PC-3 (cell line): ENCODE data around the gene EMC1. TPM values are rescaled to one million over a fixed set of nuclear protein-coding genes. Genes with fewer than 3 reads are reported as not detected.

Experiments used
- ATAC-seq: fragments of 200-7000 bp; cut with Tn5 transposase; 2 replicates; pipeline ENCODE4 v1.9.1; 2020; ENCODE audit warnings: mild to moderate bottlenecking, moderate library complexity
- BruUV-seq: library from RNA; stranded (reverse); fragments of 400-500 nt; replicated peaks from 2 replicates; lab custom pipeline; 2021; lab: Mats Ljungman, UMichigan
- CTCF ChIA-PET: fragments of 300-600 bp; sonication (Branson Sonifier 250); formaldehyde crosslinking; loops from one replicate; lab custom pipeline; 2022; ENCODE audit warnings: antibody characterized with exemption; lab: Charles Lee
- POLR2A ChIA-PET: fragments of 300-600 bp; sonication (Branson Sonifier 250); formaldehyde crosslinking; loops from one replicate; lab custom pipeline; 2022; ENCODE audit warnings: antibody characterized with exemption; ENCODE audit not compliant: unreplicated experiment; lab: Charles Lee
- DNase-seq: peaks from one replicate; pipeline ENCODE4 v3.0.0-alpha.2; 2015
- H2AFZ ChIP-seq: fragments of 300-600 bp; sonication (generic); 2 replicates; pipeline ENCODE4 v1.6.0; 2016; ENCODE audit warnings: antibody characterized with exemption, low read length
- H3F3A ChIP-seq: fragments of 300-600 bp; sonication (generic); one replicate; pipeline ENCODE4 v1.6.0; 2017; ENCODE audit warnings: antibody characterized with exemption, low read length, control low read depth, mild to moderate bottlenecking; ENCODE audit not compliant: unreplicated experiment
- H3K27ac ChIP-seq: fragments of 300-600 bp; sonication (generic); 2 replicates; pipeline ENCODE4 v1.5.1; 2016; ENCODE audit warnings: mild to moderate bottlenecking, low read length
- H3K27me3 ChIP-seq: fragments of 300-600 bp; sonication (generic); 2 replicates; pipeline ENCODE4 v1.6.1; 2016; ENCODE audit warnings: low read length, mixed read lengths
- H3K36me3 ChIP-seq: fragments of 300-600 bp; sonication (generic); 2 replicates; pipeline ENCODE4 v1.6.1; 2016; ENCODE audit warnings: low read depth, mixed run types, low read length, mixed read lengths
- H3K4me1 ChIP-seq: fragments of 300-600 bp; sonication (generic); 2 replicates; pipeline ENCODE4 v1.5.1; 2016; ENCODE audit warnings: low read length; ENCODE audit not compliant: insufficient read depth
- H3K4me2 ChIP-seq: fragments of 300-600 bp; sonication (generic); 2 replicates; pipeline ENCODE4 v1.6.0; 2016; ENCODE audit warnings: low read length
- H3K4me3 ChIP-seq: fragments of 300-600 bp; sonication (generic); 2 replicates; pipeline ENCODE4 v1.5.1; 2016; ENCODE audit warnings: mild to moderate bottlenecking, low read length, mixed read lengths
- H3K79me2 ChIP-seq: fragments of 300-600 bp; sonication (generic); 2 replicates; pipeline ENCODE4 v1.6.1; 2017; ENCODE audit warnings: low read length, mixed read lengths
- H3K9ac ChIP-seq: fragments of 300-600 bp; sonication (generic); 2 replicates; pipeline ENCODE4 v1.6.0; 2016; ENCODE audit warnings: mild to moderate bottlenecking, low read length
- H3K9me2 ChIP-seq: fragments of 300-600 bp; sonication (generic); replicated peaks from 2 replicates; pipeline ENCODE4 v1.6.1; 2016; ENCODE audit warnings: mixed run types, low read length, mixed read lengths
- H3K9me3 ChIP-seq: fragments of 300-600 bp; sonication (generic); 2 replicates; pipeline ENCODE4 v1.6.1; 2016; ENCODE audit warnings: low read length, mixed read lengths
- H4K20me1 ChIP-seq: fragments of 300-600 bp; sonication (generic); 2 replicates; pipeline ENCODE4 v1.6.1; 2016; ENCODE audit warnings: low read length, mixed read lengths
- EZH2 ChIP-seq: fragments of 300-600 bp; sonication (generic); IDR thresholded peaks from one replicate; pipeline ENCODE4 v1.6.1; 2017; ENCODE audit warnings: antibody characterized with exemption, mild to moderate bottlenecking, low read length; ENCODE audit not compliant: unreplicated experiment
- EZH2phosphoT487 ChIP-seq: fragments of 300-600 bp; sonication (generic); IDR thresholded peaks from 2 replicates; pipeline ENCODE4 v1.6.1; 2018; ENCODE audit warnings: mild to moderate bottlenecking, antibody characterized with exemption, low read length, borderline replicate concordance
- intact Hi-C: fragments of 100-400 bp; cut with micrococcal nuclease; formaldehyde crosslinking; loops from 2 replicates; pipeline ENCODE4 v1.9.0; 2023
- total RNA-seq: library from RNA; depleted of rRNA; stranded (reverse); fragments of >200 nt; gene quantifications from 2 replicates; pipeline ENCODE4 v1.2.3, GENCODE V29; 2014
- TF ChIP-seq, protein P1 (sequence below): fragments of 300-600 bp; sonication (generic); conservative IDR thresholded peaks from 2 replicates; pipeline ENCODE4 v1.5.1; 2017; ENCODE audit warnings: antibody characterized with exemption, low read depth, mild to moderate bottlenecking, low read length

The EMC1 gene
- total RNA-seq, 1 experiment from 2014 or later = 60.9 TPM

DNA sequence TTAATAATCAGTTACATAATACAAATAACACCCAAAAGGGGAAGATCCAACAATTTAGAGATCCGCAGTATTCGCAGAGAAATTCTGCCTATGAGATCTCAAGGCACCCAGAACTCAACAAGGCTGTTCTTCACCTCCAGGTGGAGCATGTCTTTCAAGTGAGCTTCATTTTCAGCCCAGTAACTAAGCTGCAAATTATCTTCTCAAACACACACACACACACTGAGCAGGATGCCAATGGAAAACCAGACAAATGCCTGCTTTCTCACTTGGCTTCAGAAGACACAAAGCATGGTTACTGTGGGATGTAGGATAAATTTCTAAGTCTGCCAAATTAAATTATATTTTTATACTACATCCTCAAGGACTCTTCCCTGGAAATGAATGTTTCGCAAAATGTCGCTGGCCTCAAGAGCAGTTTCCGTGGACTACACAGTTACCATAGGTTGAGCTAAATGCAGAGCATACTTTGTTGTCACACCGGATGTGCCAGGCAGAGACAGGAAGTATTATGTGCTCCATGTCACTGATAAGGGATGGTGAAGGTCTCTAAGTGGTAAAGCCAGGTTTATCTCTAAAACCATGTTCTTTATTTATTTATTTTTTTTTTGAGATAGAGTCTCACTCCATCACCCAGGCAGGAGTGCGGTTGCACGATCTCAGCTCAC, 71.6 kb downstream of the EMC1 start:
- H3K27me3 ChIP-seq = no peaks in the 10 kb centered on the region
- TF ChIP-seq, protein P1, sequence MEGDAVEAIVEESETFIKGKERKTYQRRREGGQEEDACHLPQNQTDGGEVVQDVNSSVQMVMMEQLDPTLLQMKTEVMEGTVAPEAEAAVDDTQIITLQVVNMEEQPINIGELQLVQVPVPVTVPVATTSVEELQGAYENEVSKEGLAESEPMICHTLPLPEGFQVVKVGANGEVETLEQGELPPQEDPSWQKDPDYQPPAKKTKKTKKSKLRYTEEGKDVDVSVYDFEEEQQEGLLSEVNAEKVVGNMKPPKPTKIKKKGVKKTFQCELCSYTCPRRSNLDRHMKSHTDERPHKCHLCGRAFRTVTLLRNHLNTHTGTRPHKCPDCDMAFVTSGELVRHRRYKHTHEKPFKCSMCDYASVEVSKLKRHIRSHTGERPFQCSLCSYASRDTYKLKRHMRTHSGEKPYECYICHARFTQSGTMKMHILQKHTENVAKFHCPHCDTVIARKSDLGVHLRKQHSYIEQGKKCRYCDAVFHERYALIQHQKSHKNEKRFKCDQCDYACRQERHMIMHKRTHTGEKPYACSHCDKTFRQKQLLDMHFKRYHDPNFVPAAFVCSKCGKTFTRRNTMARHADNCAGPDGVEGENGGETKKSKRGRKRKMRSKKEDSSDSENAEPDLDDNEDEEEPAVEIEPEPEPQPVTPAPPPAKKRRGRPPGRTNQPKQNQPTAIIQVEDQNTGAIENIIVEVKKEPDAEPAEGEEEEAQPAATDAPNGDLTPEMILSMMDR = peak; percentile 57
- no peak for TF ChIP-seq EZH2
- H4K20me1 ChIP-seq = no peaks in the 10 kb centered on the region
- POLR2A ChIA-PET = no interaction called here
- H3K27ac ChIP-seq = no peak overlapping the region
- no peaks in the 10 kb centered on the region for H3F3A ChIP-seq
- no peaks in the 10 kb centered on the region for H3K9me2 ChIP-seq
- no peaks in the 10 kb centered on the region for H3K4me1 ChIP-seq
- CTCF ChIA-PET = interaction anchor here (0.5 to 1.0 kb wide), 8 partner anchors 16 to 1933 kb away, joined by 3 to 7 read pairs (median 4); no protein-coding TSS in a partner anchor
- no peaks in the 10 kb centered on the region for H3K79me2 ChIP-seq
- intact Hi-C loops = loop anchor here (1.0 kb wide), 1 partner anchor 62 kb away; no protein-coding TSS in a partner anchor
- no peak overlapping the region for H2AFZ ChIP-seq
- no peaks in the 10 kb centered on the region for H3K9me3 ChIP-seq
- no TSS peak for BruUV-seq
- ATAC-seq = peak; percentile 68
- peaks cover 52% of the 10 kb centered on the region for H3K36me3 ChIP-seq
- DNase-seq = peak; percentile 39
- H3K4me3 ChIP-seq = no peak overlapping the region
- no peak overlapping the region for H3K9ac ChIP-seq
- H3K4me2 ChIP-seq = no peak overlapping the region

DNA sequence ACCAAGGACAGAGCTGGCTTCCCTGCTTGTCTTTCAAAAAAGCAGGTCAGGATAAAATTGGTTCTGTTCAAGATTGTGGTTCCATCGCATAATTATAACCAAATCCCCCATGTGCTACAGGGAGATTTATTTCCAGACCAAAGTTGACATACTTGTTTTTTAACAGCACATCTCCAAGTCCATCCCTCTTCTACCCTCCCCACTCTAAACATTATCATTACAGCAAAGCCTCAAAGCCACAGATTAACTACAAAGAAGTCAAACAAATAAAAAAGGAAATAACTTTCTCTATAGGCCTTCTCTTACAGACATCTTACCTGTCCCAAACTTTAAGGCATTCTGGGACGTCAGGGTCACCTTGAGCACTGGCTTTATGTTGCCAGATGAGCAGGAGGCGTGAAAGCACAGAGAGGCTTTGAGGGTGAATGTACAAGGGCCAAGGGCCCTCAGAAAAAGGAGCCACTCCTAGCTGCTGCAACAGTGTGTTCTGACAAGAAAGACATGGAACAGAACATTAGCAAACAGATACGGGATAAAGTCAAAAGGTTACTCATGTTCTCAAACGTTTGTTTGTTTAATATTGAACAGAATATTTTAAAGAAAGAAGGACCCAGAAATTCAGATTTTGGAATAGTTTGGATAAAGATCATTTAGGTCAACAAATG, 72.5 kb downstream of the EMC1 start:
- no peak overlapping the region for H3K4me2 ChIP-seq
- BruUV-seq = no TSS peak
- no peaks in the 10 kb centered on the region for H3K4me1 ChIP-seq
- H3K9ac ChIP-seq = no peak overlapping the region
- H3K27ac ChIP-seq = no peak overlapping the region
- DNase-seq (no peak), ATAC-seq (no peak)
- intact Hi-C loops = loop anchor here (1.0 kb wide), 1 partner anchor 62 kb away; no protein-coding TSS in a partner anchor
- ChIA-PET CTCF (interaction anchor here (0.5 to 1.0 kb wide), 6 partner anchors 15 to 1934 kb away, joined by 3 to 7 read pairs (median 4); no protein-coding TSS in a partner anchor), POLR2A (no interaction called here)
- no peaks in the 10 kb centered on the region for H3F3A ChIP-seq
- H3K79me2 ChIP-seq = no peaks in the 10 kb centered on the region
- no peak overlapping the region for H2AFZ ChIP-seq
- TF ChIP-seq EZH2 (no peak), EZH2phosphoT487 (no peak)
- TF ChIP-seq, protein P1 = no peak
- no peaks in the 10 kb centered on the region for H3K9me2 ChIP-seq
- no peaks in the 10 kb centered on the region for H3K27me3 ChIP-seq
- H3K4me3 ChIP-seq = no peak overlapping the region
- no peaks in the 10 kb centered on the region for H4K20me1 ChIP-seq
- peaks cover 59% of the 10 kb centered on the region for H3K36me3 ChIP-seq
- H3K9me3 ChIP-seq = no peaks in the 10 kb centered on the region

DNA sequence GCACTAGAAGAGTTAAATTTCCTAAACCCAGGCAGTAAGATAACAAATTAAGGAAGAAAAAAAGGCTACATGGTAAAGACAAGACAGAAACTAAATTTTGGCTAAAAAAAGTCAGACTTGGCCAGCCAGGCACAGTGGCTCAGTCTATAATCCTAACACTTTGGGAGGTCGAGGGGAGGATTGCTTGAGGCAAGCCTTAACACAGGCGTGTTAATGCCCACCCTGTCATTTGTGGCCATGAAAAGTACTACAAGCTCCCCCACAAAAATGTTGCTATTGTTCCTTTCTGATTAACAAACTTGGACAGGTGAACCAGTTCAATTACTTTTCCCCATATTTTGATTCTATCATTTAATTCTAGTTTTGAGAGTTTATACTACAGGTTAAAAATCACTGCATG, 73.5 kb downstream of the EMC1 start:
- Histone ChIP-seq H3K27me3 (no peaks in the 10 kb centered on the region), H4K20me1 (no peaks in the 10 kb centered on the region), H3K4me2 (no peak overlapping the region), H3K79me2 (no peaks in the 10 kb centered on the region), H3K27ac (no peak overlapping the region), H3F3A (no peaks in the 10 kb centered on the region), H3K9me3 (no peaks in the 10 kb centered on the region), H3K36me3 (peaks cover 61% of the 10 kb centered on the region), H2AFZ (no peak overlapping the region), H3K9me2 (no peaks in the 10 kb centered on the region), H3K4me1 (no peaks in the 10 kb centered on the region), H3K9ac (no peak overlapping the region), H3K4me3 (no peak overlapping the region)
- POLR2A ChIA-PET = no interaction called here
- TF ChIP-seq EZH2 (no peak), EZH2phosphoT487 (no peak)
- TF ChIP-seq, protein P1 = no peak
- intact Hi-C loops = no loop called here
- BruUV-seq = no TSS peak
- CTCF ChIA-PET = no interaction called here
- DNase-seq (no peak), ATAC-seq (no peak)
